ENCODE results near the gene CLCN6. TPM values are rescaled to one million over a fixed set of nuclear protein-coding genes. Genes with fewer than 3 reads are reported as not detected.

CLCN6 gene
- total and polyA plus RNA-seq, 2 of the 13 experiments (the other 11 are each of a cell fraction or from before 2014, with no cell fraction given) = 14.9 to 19.3 TPM

GRCh38 chr1:11855430-11855829 lies 49.4 kb downstream of the CLCN6 start:
- Histone ChIP-seq H3K4me3 (replicated peaks in 1 of 3; ENCODE audit: insufficient read depth in 1 of 3, low read depth in 2 of 3, low read length in 3 of 3) (no peak overlapping the region), H3K36me3 (replicated peaks in 1 of 2; ENCODE audit: control insufficient read depth in 1 of 2, insufficient read depth in 2 of 2, low read length in 2 of 2) (no peaks in the 10 kb centered on the region), H3K27me3 (ENCODE audit: control insufficient read depth in 1 of 2, insufficient read depth in 2 of 2, low read length in 2 of 2) (peaks cover 2 to 31% of the 10 kb centered on the region in 2 experiments; a peak in 4 of 5 replicates), H4K20me1 (ENCODE audit: insufficient read depth, low read length) (no peaks in the 10 kb centered on the region), H3K9ac (ENCODE audit: insufficient read depth, low read depth, low read length) (no peak overlapping the region), H3K79me2 (ENCODE audit: insufficient read depth, low read length) (no peaks in the 10 kb centered on the region), H3K9me3 (ENCODE audit: low read length) (no peaks in the 10 kb centered on the region), H2AFZ (ENCODE audit: low read length) (no peak overlapping the region), H3K27ac (ENCODE audit: extremely low read length, insufficient read depth, low read length) (no peak overlapping the region), H3K4me2 (ENCODE audit: low read depth, low read length) (no peak overlapping the region), H3K4me1 (ENCODE audit: insufficient read depth, low read length) (no peaks in the 10 kb centered on the region)
- in situ Hi-C loops (cut with HindIII; ENCODE audit: extremely low pct_ligation_motif_present, low pct_unique_long_range_greater_than_20kb) = no loop called here
- 5% methylated on average over 8 of the region's 8 CpGs for WGBS (ENCODE audit: low lambda C conversion rate)
- FAIRE-seq (no peak), DNase-seq (ENCODE audit: low spot score) (no peak), ATAC-seq (no peak)
- CTCF ChIA-PET (ENCODE audit: low intra/inter-chr PET ratio, low total read pairs) = no interaction called here
- TF ChIP-seq ZBTB10 (CRISPR knock-in tag; IDR thresholded peaks at IDR 0.05; ENCODE audit: borderline replicate concordance) = no peak
- no peak for TF ChIP-seq ZBTB4 (CRISPR knock-in tag; IDR thresholded peaks at IDR 0.05; ENCODE audit: borderline replicate concordance)
- intact Hi-C loops (cut with micrococcal nuclease; ENCODE audit: unreplicated experiment) = no loop called here
- POLR2A ChIA-PET = interaction anchor here (0.7 kb wide), 1 partner anchor 12 kb away, joined by 5 read pairs; no protein-coding TSS in a partner anchor
- BruUV-seq (replicated peaks) = no TSS peak

Data from HepG2 (cell line).